ENCODE measurements around the gene UGT2B28. TPM values are rescaled to one million over a fixed set of nuclear protein-coding genes. Genes with fewer than 3 reads are reported as not detected.
"Not testable (repeated sequence)": the region's sequence is repeated elsewhere in the genome, so short reads cannot be mapped to it uniquely, and the experiment has no call there.

The UGT2B28 gene
- not detected for polyA plus RNA-seq (ENCODE audit: low read depth in 6 of 6)

GRCh38 chr4:69280081-69280480 lies at the start of gene UGT2B28:
UGT2B28 (plus strand) TSS chr4:69280475; CDS start chr4:69280501, 26 bp downstream.
- not testable (repeated sequence) for H3K9me3 Mint-ChIP-seq; ATAC-seq (ENCODE audit: low read depth in 2 of 2); H3K4me3 Mint-ChIP-seq; H3K27me3 Mint-ChIP-seq; H3K36me3 Mint-ChIP-seq; DNase-seq; H3K27ac Mint-ChIP-seq; H3K4me1 Mint-ChIP-seq

DNA sequence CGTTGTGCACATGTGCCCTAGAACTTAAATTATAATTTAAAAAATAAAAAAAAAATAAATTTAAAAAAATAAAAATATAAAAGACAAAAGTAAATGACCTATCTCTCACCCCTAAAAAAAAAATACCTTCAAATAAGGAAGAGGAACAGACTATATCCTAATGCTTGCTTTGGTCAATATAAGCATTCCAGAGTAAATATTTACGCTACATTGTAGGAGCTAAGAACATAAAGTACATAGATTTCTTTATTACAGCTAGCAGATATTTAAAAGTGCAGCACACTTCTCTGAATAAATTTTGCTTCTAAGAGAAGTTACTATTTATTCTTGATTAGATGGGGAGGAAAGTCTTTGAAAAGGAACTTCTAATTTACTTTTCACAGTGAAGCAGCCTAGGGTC lies 41.2 kb upstream of the UGT2B28 start:
- H3K4me3 Mint-ChIP-seq: no peak overlapping the region
- no peak for DNase-seq
- ATAC-seq (ENCODE audit: low read depth in 2 of 2): no peak
- H3K27me3 Mint-ChIP-seq: no peaks in the 10 kb centered on the region
- no peaks in the 10 kb centered on the region for H3K4me1 Mint-ChIP-seq
- no peak overlapping the region for H3K27ac Mint-ChIP-seq
- peaks cover 2 to 10% (median 5%) of the 10 kb centered on the region in 7 donors for H3K9me3 Mint-ChIP-seq
- no peaks in the 10 kb centered on the region for H3K36me3 Mint-ChIP-seq

DNA sequence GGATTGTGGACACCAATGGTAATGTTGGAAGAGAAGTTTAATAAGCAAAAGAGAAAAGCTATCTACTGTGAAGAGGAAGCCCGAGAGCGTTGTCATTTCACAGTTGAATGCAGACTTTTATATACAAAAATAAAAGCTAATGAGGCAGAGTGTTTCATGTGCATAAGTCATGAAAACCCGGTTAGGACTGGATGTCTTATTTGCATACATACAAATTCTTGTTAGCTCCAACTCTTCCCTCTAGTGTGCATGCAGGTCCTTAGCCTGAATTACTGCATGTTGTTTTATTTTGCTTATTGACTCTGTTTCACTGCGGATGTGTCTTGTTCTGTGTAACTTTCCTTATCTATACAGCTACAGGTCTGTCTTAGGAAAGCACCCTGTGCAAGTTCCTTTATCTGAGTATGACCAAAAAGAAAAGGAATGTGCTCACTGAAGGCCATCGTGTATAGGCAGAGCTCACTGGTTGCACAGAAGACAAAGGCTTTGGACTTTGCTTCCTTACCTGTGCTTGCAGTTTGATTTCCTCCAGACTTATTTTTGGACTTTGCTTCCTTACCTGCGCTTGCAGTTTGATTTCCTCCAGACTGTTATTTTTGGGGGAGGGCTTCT lies 40.6 kb upstream of the UGT2B28 start:
- Mint-ChIP-seq H3K27ac (no peak overlapping the region), H3K4me3 (no peak overlapping the region), H3K27me3 (no peaks in the 10 kb centered on the region), H3K4me1 (no peaks in the 10 kb centered on the region), H3K36me3 (no peaks in the 10 kb centered on the region), H3K9me3 (peaks cover under 1 to 10% (median 4%) of the 10 kb centered on the region in 7 donors)
- DNase-seq (no peak), ATAC-seq (ENCODE audit: low read depth in 2 of 2) (no peak)

DNA sequence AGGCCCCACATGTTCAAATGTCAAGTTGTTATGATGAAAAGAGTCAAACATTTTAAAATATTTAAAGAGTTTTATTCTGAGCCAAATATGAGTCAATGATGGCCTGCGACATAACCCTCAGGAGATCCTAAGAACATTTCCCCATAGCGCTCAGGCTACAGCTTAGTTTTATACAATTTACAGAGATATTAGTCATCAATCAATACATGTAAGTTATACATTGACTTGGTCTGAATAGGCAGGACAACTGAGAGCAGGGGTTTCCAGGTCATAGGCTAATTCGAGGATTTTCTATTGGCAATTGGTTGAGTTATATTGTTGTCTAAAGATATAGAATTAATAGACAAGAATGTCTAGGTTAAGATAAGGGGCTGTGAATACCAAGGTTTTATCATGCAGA lies 39.5 kb upstream of the UGT2B28 start:
- H3K4me1 Mint-ChIP-seq; ATAC-seq (ENCODE audit: low read depth in 2 of 2); H3K27me3 Mint-ChIP-seq; H3K4me3 Mint-ChIP-seq; H3K36me3 Mint-ChIP-seq; H3K27ac Mint-ChIP-seq; DNase-seq: not testable (repeated sequence)
- H3K9me3 Mint-ChIP-seq: peaks cover 4 to 18% (median 6%) of the 10 kb centered on the region in 7 donors

DNA sequence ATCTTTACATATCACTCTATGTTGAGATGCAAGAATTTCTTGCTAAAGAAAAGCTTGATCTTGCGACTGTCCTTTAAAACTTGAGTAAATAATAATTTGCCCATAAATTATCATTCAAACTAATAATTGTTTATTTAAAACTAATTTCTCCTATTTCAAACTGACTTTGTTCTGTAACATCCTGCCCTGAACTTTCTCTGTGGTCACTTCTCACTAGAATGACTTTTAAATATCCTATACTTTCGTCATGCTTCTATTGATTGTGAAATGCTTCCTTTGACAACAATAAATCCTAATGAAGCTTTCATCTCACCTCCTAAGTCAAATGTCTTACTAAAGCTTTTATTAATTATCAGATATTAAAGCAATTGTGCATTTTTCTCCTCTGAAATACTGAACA lies 38.5 kb upstream of the UGT2B28 start:
- H3K27me3 Mint-ChIP-seq; H3K4me1 Mint-ChIP-seq; ATAC-seq (ENCODE audit: low read depth in 2 of 2); DNase-seq; H3K36me3 Mint-ChIP-seq; H3K27ac Mint-ChIP-seq; H3K4me3 Mint-ChIP-seq: not testable (repeated sequence)
- peaks cover 8 to 27% (median 13%) of the 10 kb centered on the region in 7 donors for H3K9me3 Mint-ChIP-seq

DNA sequence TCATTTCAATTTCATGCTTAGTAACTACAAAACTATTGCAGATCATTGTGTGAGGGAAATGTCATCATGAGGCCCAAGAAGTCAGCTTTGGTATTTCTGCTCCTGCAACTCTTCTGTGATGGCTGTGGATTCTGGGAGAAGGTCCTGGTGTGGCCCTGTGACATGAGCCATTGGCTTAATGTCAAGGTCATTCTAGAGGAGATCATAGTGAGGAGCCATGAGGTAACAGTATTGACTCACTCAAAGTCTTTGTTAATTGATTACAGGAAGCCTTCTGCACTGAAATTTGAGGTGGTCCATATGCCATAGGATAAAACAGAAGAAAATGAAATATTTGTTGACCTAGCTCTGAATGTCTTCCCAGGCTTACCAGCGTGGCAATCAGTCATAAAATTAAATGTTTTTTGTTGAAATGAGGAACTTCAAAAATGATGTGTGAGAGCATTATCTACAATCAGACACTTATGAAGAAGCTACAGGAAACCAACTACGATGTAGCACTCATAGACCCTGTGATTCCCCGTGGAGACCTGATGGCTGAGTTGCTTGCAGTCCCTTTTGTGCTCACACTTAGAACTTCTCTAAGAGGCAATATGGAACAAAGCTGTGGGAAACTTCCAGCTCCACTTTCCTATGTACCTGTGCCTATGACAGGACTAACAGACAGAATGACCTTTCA lies 37.6 kb upstream of the UGT2B28 start:
- not testable (repeated sequence) for ATAC-seq (ENCODE audit: low read depth in 2 of 2); H3K27me3 Mint-ChIP-seq
- H3K9me3 Mint-ChIP-seq: peaks cover 8 to 35% (median 15%) of the 10 kb centered on the region in 7 donors

GRCh38 chr4:69250884-69251283 lies 29.4 kb upstream of the UGT2B28 start:
- H3K36me3 Mint-ChIP-seq; H3K4me1 Mint-ChIP-seq; DNase-seq; H3K27me3 Mint-ChIP-seq; ATAC-seq (ENCODE audit: low read depth in 2 of 2); H3K27ac Mint-ChIP-seq; H3K4me3 Mint-ChIP-seq: not testable (repeated sequence)
- H3K9me3 Mint-ChIP-seq: peaks cover under 1 to 22% (median 10%) of the 10 kb centered on the region in 7 donors

More for the DNA sequence above, 37.6 kb upstream of the UGT2B28 start:
- DNase-seq, H3K36me3 Mint-ChIP-seq, H3K27ac Mint-ChIP-seq, H3K4me3 Mint-ChIP-seq, H3K4me1 Mint-ChIP-seq: not testable (repeated sequence)

DNA sequence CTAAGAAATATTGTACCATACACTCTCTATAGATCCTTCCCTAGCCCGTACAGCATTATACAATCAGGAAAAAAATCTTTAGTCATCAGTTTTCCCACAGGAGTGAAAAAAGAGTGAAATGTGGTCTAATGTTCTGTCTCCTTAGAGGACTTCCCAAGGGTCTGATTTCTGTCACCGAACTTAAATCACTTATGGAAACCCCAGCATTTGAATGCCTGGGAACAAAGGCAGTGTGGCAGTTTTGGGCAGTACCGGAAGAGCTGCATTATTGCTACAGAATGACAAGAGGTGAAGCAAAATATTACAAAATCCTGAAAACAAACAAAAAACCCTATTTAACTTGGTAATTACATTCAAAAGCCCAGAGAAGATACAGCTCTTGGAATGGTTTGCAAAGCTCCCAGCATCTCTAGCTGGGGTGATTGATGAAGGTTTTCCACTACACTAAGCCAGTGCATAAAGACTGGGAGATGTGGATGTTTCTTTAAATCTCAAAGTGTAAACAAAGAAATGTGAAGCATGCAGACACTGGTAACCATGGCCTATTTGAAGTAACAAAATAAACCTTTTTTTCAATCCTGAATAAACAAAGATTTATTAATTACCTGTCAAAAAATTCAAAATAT lies 27.0 kb upstream of the UGT2B28 start:
- H3K27ac Mint-ChIP-seq, H3K27me3 Mint-ChIP-seq, H3K36me3 Mint-ChIP-seq: not testable (repeated sequence)

GRCh38 chr4:69268612-69269011 lies 11.7 kb upstream of the UGT2B28 start:
- DNase-seq; ATAC-seq (ENCODE audit: low read depth in 2 of 2); H3K27ac Mint-ChIP-seq; H3K4me1 Mint-ChIP-seq; H3K27me3 Mint-ChIP-seq; H3K9me3 Mint-ChIP-seq; H3K4me3 Mint-ChIP-seq; H3K36me3 Mint-ChIP-seq: not testable (repeated sequence)

More for the DNA sequence above, 27.0 kb upstream of the UGT2B28 start:
- H3K4me1 Mint-ChIP-seq; H3K4me3 Mint-ChIP-seq; H3K9me3 Mint-ChIP-seq; ATAC-seq (ENCODE audit: low read depth in 2 of 2); DNase-seq: not testable (repeated sequence)

GRCh38 chr4:69296356-69296755 lies 16.1 kb downstream of the UGT2B28 start:
- not testable (repeated sequence) for H3K27me3 Mint-ChIP-seq; H3K4me3 Mint-ChIP-seq; H3K27ac Mint-ChIP-seq; ATAC-seq (ENCODE audit: low read depth in 2 of 2); H3K4me1 Mint-ChIP-seq; H3K36me3 Mint-ChIP-seq; DNase-seq
- H3K9me3 Mint-ChIP-seq: peaks cover 2 to 14% (median 5%) of the 10 kb centered on the region in 7 donors

- not testable (repeated sequence) for H3K27ac Mint-ChIP-seq; H3K4me3 Mint-ChIP-seq; H3K4me1 Mint-ChIP-seq; H3K36me3 Mint-ChIP-seq; ATAC-seq (ENCODE audit: low read depth in 2 of 2); H3K9me3 Mint-ChIP-seq; H3K27me3 Mint-ChIP-seq; DNase-seq
Observed at GRCh38 chr4:69308426-69309033, 28.3 kb downstream of the UGT2B28 start.

DNA sequence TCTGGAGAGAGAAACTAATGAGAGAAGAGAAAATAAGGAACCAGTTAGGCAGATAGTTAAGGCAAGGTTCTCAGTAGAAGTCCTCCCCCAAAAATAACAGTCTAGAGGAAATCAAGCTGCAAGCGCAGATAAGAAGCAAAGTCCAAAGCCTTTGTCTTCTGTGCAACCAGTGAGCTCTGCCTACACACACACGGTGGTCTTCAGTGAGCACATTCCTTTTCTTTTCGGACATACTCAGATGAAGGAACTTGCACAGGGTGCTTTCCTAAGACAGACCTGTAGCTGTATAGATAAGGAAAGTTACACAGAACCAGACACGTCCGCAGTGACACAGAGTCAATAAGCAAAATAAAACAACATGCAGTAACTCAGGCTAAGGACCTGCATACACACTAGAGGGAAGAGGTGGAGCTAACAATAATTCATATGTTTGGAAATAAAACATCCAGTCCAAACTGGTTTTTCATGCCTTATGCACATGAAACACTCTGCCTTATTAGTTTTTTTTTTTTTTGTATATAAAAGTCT lies 29.3 kb downstream of the UGT2B28 start:
- not testable (repeated sequence) for ATAC-seq (ENCODE audit: low read depth in 2 of 2); H3K36me3 Mint-ChIP-seq; H3K27ac Mint-ChIP-seq; H3K4me3 Mint-ChIP-seq; H3K4me1 Mint-ChIP-seq; DNase-seq; H3K27me3 Mint-ChIP-seq; H3K9me3 Mint-ChIP-seq

GRCh38 chr4:69310262-69310661 lies 30.0 kb downstream of the UGT2B28 start:
- ATAC-seq (ENCODE audit: low read depth in 2 of 2); H3K4me3 Mint-ChIP-seq; H3K4me1 Mint-ChIP-seq; H3K27me3 Mint-ChIP-seq; H3K9me3 Mint-ChIP-seq; H3K36me3 Mint-ChIP-seq; H3K27ac Mint-ChIP-seq; DNase-seq: not testable (repeated sequence)

Measured in naive B cell (primary cell).